HepG2 (cell line): Measurements from ENCODE around the gene ARHGEF40. TPM values are rescaled to one million over a fixed set of nuclear protein-coding genes. Genes with fewer than 3 reads are reported as not detected.

ENCODE experiments used
- CREM ChIP-seq, 2 experiments: sonication (generic) in 1 of 2; formaldehyde crosslinking in 1 of 2; IDR thresholded peaks; 2 replicates each; pipeline versions ENCODE4 v1.4.0 to v1.6.1; 2016 to 2020; ENCODE audit warnings: antibody characterized with exemption in 1 of 2, mild to moderate bottlenecking in 1 of 2, missing genetic modification reagents in 1 of 2
- HDAC2 ChIP-seq: sonication (generic); formaldehyde crosslinking; IDR thresholded peaks from 2 replicates; pipeline ENCODE4 v1.4.0; 2020; ENCODE audit warnings: missing genetic modification reagents
- IKZF5 ChIP-seq: IDR thresholded peaks from 2 replicates; pipeline ENCODE4 v1.6.1; 2018; ENCODE audit warnings: missing genetic modification reagents, mild to moderate bottlenecking, missing compliant biosample characterization
- MIER2 ChIP-seq: IDR thresholded peaks from 2 replicates; pipeline ENCODE4 v1.6.1; 2016; ENCODE audit warnings: missing biosample characterization, missing genetic modification reagents
- TCF7 ChIP-seq: sonication (generic); IDR thresholded peaks from 2 replicates; pipeline ENCODE4 v1.6.1; 2016; ENCODE audit warnings: antibody characterized with exemption, low read depth
- THAP11 ChIP-seq: IDR thresholded peaks from 2 replicates; pipeline ENCODE4 v1.6.1; 2016; ENCODE audit warnings: missing biosample characterization, missing genetic modification reagents
- ZKSCAN8 ChIP-seq: IDR thresholded peaks from 2 replicates; pipeline ENCODE4 v1.6.1; 2016; ENCODE audit warnings: borderline replicate concordance, missing genetic modification reagents, missing compliant biosample characterization
- ZMYM4 ChIP-seq: sonication (generic); formaldehyde crosslinking; IDR thresholded peaks from 2 replicates; pipeline ENCODE4 v1.8.1; 2023; ENCODE audit warnings: mild to moderate bottlenecking, missing genetic modification reagents
- ZNF101 ChIP-seq: sonication (generic); formaldehyde crosslinking; IDR thresholded peaks from 2 replicates; pipeline ENCODE4 v1.4.0; 2020; ENCODE audit warnings: mild to moderate bottlenecking, low read depth, missing genetic modification reagents, borderline replicate concordance
- ZNF12 ChIP-seq: sonication (generic); formaldehyde crosslinking; IDR thresholded peaks from 2 replicates; pipeline ENCODE4 v1.5.0; 2020; ENCODE audit warnings: missing genetic modification reagents
- ZNF350 ChIP-seq: sonication (generic); formaldehyde crosslinking; IDR thresholded peaks from 2 replicates; pipeline ENCODE4 v1.4.0; 2020; ENCODE audit warnings: mild to moderate bottlenecking, low read depth, missing genetic modification reagents, borderline replicate concordance
- ZNF556 ChIP-seq: sonication (generic); formaldehyde crosslinking; IDR thresholded peaks from 2 replicates; pipeline ENCODE4 v1.4.0; 2020; ENCODE audit warnings: mild to moderate bottlenecking, missing genetic modification reagents, borderline replicate concordance
- ZNF616 ChIP-seq: sonication (generic); formaldehyde crosslinking; IDR thresholded peaks from 2 replicates; pipeline ENCODE4 v1.5.0; 2020; ENCODE audit warnings: low read depth, mild to moderate bottlenecking, missing genetic modification reagents
- ZNF687 ChIP-seq: sonication (generic); formaldehyde crosslinking; IDR thresholded peaks from 2 replicates; pipeline ENCODE4 v1.5.1; 2020; ENCODE audit warnings: mild to moderate bottlenecking, missing genetic modification reagents, moderate library complexity
- ZNF703 ChIP-seq: sonication (generic); formaldehyde crosslinking; IDR thresholded peaks from 2 replicates; pipeline ENCODE4 v1.5.1; 2020; ENCODE audit warnings: missing genetic modification reagents, mild to moderate bottlenecking, moderate library complexity, borderline replicate concordance
- ZNF761 ChIP-seq: sonication (generic); formaldehyde crosslinking; conservative IDR thresholded peaks from 2 replicates; pipeline ENCODE4 v1.4.0; 2020; ENCODE audit warnings: mild to moderate bottlenecking, missing genetic modification reagents
- polyA plus RNA-seq, 8 experiments: library from polyadenylated mRNA; depleted of rRNA in 3 of 8; stranded (reverse) in 7 of 8; unstranded in 1 of 8; fragments of >200 nt; fragmentation: Illumina TruSeq in 4 of 8; extraction: Trizol in 4 of 8; gene quantifications; 2 replicates each; pipeline versions ENCODE4 v1.2.1 to v1.2.3, GENCODE V29; 2011 to 2016; ENCODE audit warnings: low read depth in 4 of 8, missing spikeins in 1 of 8, mixed read lengths in 1 of 8; ENCODE audit not compliant: insufficient read depth in 1 of 8
- total RNA-seq, 5 experiments: library from RNA; depleted of rRNA; stranded (reverse); fragments of >200 nt; fragmentation: Illumina TruSeq; extraction: Trizol; gene quantifications; 2 replicates each; pipeline ENCODE4 v1.2.3, GENCODE V29; 2016; ENCODE audit warnings: low read depth in 1 of 5
- TF ChIP-seq, protein P1 (sequence below): sonication (generic); formaldehyde crosslinking; IDR thresholded peaks from 2 replicates; pipeline ENCODE4 v1.9.0; 2022; ENCODE audit warnings: low read depth, missing genetic modification reagents

ARHGEF40 gene
- total and polyA plus RNA-seq, 2 of the 13 experiments (the other 11 are each of a cell fraction or from before 2014, with no cell fraction given) = 28.1 to 78.1 TPM

- peak; percentile 70 for TF ChIP-seq ZNF687 (CRISPR knock-in tag)
- TF ChIP-seq ZKSCAN8 (CRISPR knock-in tag) = peak; percentile 37; the same call in 1 of the 2 replicates
- peak; percentile 91 for TF ChIP-seq ZNF12 (CRISPR knock-in tag)
- peak; percentile 68; the same call in 1 of the 2 replicates for TF ChIP-seq MIER2 (CRISPR knock-in tag)
- TF ChIP-seq ZNF556 (CRISPR knock-in tag) = no peak
- TF ChIP-seq IKZF5 (CRISPR knock-in tag) = peak; percentile 57
- peak; percentile 14; the same call in 1 of the 2 replicates for TF ChIP-seq ZNF350 (CRISPR knock-in tag)
- TF ChIP-seq ZNF703 = no peak
- no peak for TF ChIP-seq TCF7
- peak; percentile 43; the same call in 1 of the 2 replicates for TF ChIP-seq ZMYM4
- peak; percentile 66; the same call in 1 of the 2 replicates for TF ChIP-seq THAP11
- no peak for TF ChIP-seq ZNF616 (CRISPR knock-in tag)
- TF ChIP-seq ZNF761 (CRISPR knock-in tag) = 0 out of 2 replicates have a peak, but pooled peaks have one; percentile 68
- peak; percentile 45; the same call in 1 of the 2 replicates for TF ChIP-seq CREM (IDR thresholded peaks at IDR 0.05)
- TF ChIP-seq CREM (CRISPR knock-in tag; IDR thresholded peaks at IDR 0.05) = no peak
- TF ChIP-seq HDAC2 (CRISPR knock-in tag) = peak; percentile 48; the same call in 1 of the 2 replicates
- no peak for TF ChIP-seq ZNF101 (CRISPR knock-in tag)
- TF ChIP-seq, protein P1, sequence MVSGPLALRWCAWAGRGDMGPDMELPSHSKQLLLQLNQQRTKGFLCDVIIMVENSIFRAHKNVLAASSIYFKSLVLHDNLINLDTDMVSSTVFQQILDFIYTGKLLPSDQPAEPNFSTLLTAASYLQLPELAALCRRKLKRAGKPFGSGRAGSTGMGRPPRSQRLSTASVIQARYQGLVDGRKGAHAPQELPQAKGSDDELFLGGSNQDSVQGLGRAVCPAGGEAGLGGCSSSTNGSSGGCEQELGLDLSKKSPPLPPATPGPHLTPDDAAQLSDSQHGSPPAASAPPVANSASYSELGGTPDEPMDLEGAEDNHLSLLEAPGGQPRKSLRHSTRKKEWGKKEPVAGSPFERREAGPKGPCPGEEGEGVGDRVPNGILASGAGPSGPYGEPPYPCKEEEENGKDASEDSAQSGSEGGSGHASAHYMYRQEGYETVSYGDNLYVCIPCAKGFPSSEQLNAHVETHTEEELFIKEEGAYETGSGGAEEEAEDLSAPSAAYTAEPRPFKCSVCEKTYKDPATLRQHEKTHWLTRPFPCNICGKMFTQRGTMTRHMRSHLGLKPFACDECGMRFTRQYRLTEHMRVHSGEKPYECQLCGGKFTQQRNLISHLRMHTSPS = 0 out of 2 replicates have a peak, but pooled peaks have one; percentile 36
These were observed 26.0 kb upstream of the ARHGEF40 start (continued) for GRCh38 chr14:21043974-21044618.
